Prostate gland (tissue), 2 donors: ENCODE results near the gene MRPS30. TPM values are rescaled to one million over a fixed set of nuclear protein-coding genes. Genes with fewer than 3 reads are reported as not detected.
A peak's percentile ranks its signal among the peaks of the same experiment; 100 is the strongest.
"Not testable (repeated sequence)": the region's sequence is repeated elsewhere in the genome, so short reads cannot be mapped to it uniquely, and the experiment has no call there.

Source experiments
- DNase-seq: peaks from one replicate; pipeline ENCODE4 v3.0.0-alpha.2; 2019; ENCODE audit warnings: low spot score
- H3K27ac ChIP-seq, 2 donors: fragments of 200-600 bp; sonication (generic); 2 replicates each; pipeline ENCODE4 v1.5.1; 2017 to 2019
- H3K27me3 ChIP-seq: fragments of 200-600 bp; sonication (generic); replicated peaks from 2 replicates; pipeline ENCODE4 v1.5.1; 2019; ENCODE audit not compliant: insufficient read depth
- H3K36me3 ChIP-seq, 2 donors: fragments of 200-600 bp; sonication (generic); 1 replicate in 1 of 2; 2 replicates in 1 of 2; pipeline versions ENCODE4 v1.5.1 to v1.8.1; 2017 to 2019
- H3K4me1 ChIP-seq: fragments of 200-600 bp; sonication (generic); replicated peaks from 2 replicates; pipeline ENCODE4 v1.5.1; 2019
- H3K4me3 ChIP-seq, 2 donors: fragments of 200-600 bp; sonication (generic); 2 replicates each; pipeline ENCODE4 v1.5.1; 2017 to 2019
- H3K9me3 ChIP-seq: fragments of 200-600 bp; sonication (generic); 2 replicates; pipeline ENCODE4 v1.5.1; 2017
- POLR2A ChIP-seq: fragments of 450-650 bp; IDR thresholded peaks from one replicate; pipeline ENCODE4 v1.6.1; 2016; ENCODE audit warnings: antibody characterized with exemption, mild to moderate bottlenecking
- POLR2AphosphoS5 ChIP-seq: sonication (generic); formaldehyde crosslinking; IDR thresholded peaks from one replicate; pipeline ENCODE4 v1.6.1; 2017; ENCODE audit warnings: antibody characterized with exemption
- WGBS: methylation state at CpG from one replicate; pipeline ENCODE4 v1.1.5; 2018; 5-methylcytosine and 5-hydroxymethylcytosine counted together
- intact Hi-C: fragments of 100-400 bp; cut with DNase I; formaldehyde crosslinking; loops from one replicate; pipeline ENCODE4 v1.14.2; 2022
- total RNA-seq, 2 donors: library from RNA; depleted of rRNA; stranded (reverse); fragments of >200 nt; gene quantifications; one replicate each; pipeline ENCODE4 v1.1.0, GENCODE V29; 2016
- TF ChIP-seq, protein P1 (sequence below), 4 experiments: fragments of 200-600 bp in 2 of 4; fragments of 450-650 bp in 2 of 4; sonication (generic) in 2 of 4; IDR thresholded peaks; 1 replicate in 3 of 4; 2 replicates in 1 of 4; pipeline ENCODE4 v1.5.1; 2016 to 2019; ENCODE audit warnings: antibody characterized with exemption in 4 of 4, mild to moderate bottlenecking in 2 of 4, moderate library complexity in 2 of 4

Gene MRPS30
- total RNA-seq = 10 to 100 TPM; 77.7 to 78.0 TPM

DNA sequence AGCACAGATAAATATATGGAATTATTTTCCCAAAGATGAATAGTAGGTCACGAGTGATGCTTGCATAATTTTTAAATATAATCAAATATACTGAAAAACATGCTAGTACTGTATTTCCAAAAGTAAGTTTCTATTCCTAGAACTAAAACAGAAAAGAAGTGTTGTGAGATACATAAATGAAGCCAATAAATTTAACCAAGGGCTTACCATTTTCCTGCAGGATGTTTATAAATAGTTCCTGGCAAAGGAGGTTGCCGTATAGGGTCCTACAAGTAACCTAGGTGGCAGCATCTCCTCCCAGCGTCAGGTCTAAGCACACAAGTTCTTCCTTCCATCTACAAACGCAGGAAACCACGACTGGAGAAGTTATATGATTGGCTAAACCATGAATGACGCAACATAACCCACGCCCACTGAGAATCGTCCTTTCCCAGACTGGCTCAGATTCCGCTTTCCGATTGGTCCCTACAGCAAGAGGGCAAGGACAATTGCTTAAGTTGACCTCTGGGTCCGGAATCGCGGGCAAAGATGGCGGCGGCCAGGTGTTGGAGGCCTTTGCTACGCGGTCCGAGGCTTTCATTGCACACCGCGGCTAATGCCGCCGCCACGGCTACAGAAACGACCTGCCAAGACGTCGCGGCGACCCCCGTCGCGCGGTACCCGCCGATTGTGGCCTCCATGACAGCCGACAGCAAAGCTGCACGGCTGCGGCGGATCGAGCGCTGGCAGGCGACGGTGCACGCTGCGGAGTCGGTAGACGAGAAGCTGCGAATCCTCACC, at the start of gene MRPS30:
Gene MRPS30 (plus strand): TSS at position 513 of the 780 bp plus-strand sequence. CDS start 16 bp downstream, at position 529.
- DNase-seq = peak; percentile 97
- H3K4me3 ChIP-seq = peak within 1 kb of the TSS; percentile 77 to 80
- H3K9me3 ChIP-seq = no peaks in the 10 kb centered on the region
- H3K36me3 ChIP-seq = peaks cover 0 to 3% of the 10 kb centered on the region in 2 donors
- intact Hi-C loops = loop anchor here (5.0 kb wide), 1 partner anchor 1496 kb away; the partner anchor contains the start of gene HMGCS1
- no peaks in the 10 kb centered on the region for H3K4me1 ChIP-seq
- H3K27ac ChIP-seq = peak within 1 kb of the TSS; percentile 80 to 81
- WGBS = 1% methylated on average over 47 of the region's 47 CpGs
- TF ChIP-seq POLR2A = peak; percentile 70
- TF ChIP-seq POLR2AphosphoS5 = peak; percentile 95
- TF ChIP-seq, protein P1, sequence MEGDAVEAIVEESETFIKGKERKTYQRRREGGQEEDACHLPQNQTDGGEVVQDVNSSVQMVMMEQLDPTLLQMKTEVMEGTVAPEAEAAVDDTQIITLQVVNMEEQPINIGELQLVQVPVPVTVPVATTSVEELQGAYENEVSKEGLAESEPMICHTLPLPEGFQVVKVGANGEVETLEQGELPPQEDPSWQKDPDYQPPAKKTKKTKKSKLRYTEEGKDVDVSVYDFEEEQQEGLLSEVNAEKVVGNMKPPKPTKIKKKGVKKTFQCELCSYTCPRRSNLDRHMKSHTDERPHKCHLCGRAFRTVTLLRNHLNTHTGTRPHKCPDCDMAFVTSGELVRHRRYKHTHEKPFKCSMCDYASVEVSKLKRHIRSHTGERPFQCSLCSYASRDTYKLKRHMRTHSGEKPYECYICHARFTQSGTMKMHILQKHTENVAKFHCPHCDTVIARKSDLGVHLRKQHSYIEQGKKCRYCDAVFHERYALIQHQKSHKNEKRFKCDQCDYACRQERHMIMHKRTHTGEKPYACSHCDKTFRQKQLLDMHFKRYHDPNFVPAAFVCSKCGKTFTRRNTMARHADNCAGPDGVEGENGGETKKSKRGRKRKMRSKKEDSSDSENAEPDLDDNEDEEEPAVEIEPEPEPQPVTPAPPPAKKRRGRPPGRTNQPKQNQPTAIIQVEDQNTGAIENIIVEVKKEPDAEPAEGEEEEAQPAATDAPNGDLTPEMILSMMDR (IDR thresholded peaks at IDR 0.05) = peak in 3 of 4 experiments; percentile 22 to 43 (median 36)
- no peaks in the 10 kb centered on the region for H3K27me3 ChIP-seq

DNA sequence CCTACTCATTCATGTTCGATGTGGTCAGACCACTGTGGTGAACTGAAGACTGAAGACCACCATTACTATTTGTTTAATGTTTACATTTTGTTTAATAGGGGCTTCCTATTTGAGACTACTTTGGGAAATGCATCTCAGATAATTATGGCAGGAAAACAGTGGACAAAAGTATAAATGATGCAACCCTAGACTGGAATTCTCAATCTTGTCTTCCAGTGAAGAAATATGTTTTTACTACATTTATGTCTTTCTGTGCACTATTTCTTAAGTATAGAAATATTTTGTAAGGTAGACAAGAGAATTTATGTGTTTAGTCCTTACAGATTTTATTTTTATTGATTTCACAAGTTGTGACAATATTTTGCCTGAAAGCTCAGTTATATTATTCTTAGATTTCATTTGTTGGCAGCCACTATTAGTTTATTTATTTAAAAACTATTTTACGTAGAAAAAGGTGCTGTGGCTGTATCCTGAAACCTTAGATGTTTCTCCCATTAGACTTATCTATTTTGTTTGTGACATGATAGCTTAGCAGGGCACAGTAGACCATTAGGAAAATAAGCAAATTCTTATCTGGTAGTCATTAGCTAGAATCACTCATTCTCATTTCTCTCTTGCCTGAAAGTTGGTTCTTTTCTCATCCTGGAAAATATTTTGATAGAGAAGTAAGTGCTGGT, 39.4 kb upstream of the MRPS30 start:
- no peaks in the 10 kb centered on the region for H3K27me3 ChIP-seq
- TF ChIP-seq, protein P1 (IDR thresholded peaks at IDR 0.05) = no peak
- TF ChIP-seq POLR2AphosphoS5 = no peak
- TF ChIP-seq POLR2A = no peak
- intact Hi-C loops = no loop called here
- no peak overlapping the region for H3K27ac ChIP-seq
- H3K4me3 ChIP-seq = no peak overlapping the region
- WGBS = 70% methylated on average over 2 of the region's 2 CpGs
- DNase-seq = no peak
- H3K4me1 ChIP-seq = no peaks in the 10 kb centered on the region
- no peaks in the 10 kb centered on the region for H3K36me3 ChIP-seq
- no peaks in the 10 kb centered on the region for H3K9me3 ChIP-seq

- intact Hi-C loops = loop anchor here (5.0 kb wide), 3 partner anchors 233 to 1138 kb away; no protein-coding TSS in a partner anchor
- 80% methylated on average over 5 of the region's 5 CpGs for whole genome bisulfite sequencing
- Histone ChIP-seq H3K4me1 (no peaks in the 10 kb centered on the region), H3K9me3 (no peaks in the 10 kb centered on the region), H3K4me3 (no peak overlapping the region), H3K27me3 (no peaks in the 10 kb centered on the region), H3K36me3 (no peaks in the 10 kb centered on the region), H3K27ac (no peak overlapping the region)
- DNase-seq = no peak
- TF ChIP-seq, protein P1 (IDR thresholded peaks at IDR 0.05) = no peak
- no peak for TF ChIP-seq POLR2AphosphoS5
Measured at GRCh38 chr5:44769877-44770209, 38.9 kb upstream of the MRPS30 start.

GRCh38 chr5:44770780-44771717, 37.7 kb upstream of the MRPS30 start:
- Histone ChIP-seq H3K27me3 (no peaks in the 10 kb centered on the region), H3K4me3 (no peak overlapping the region), H3K27ac (no peak overlapping the region), H3K36me3 (no peaks in the 10 kb centered on the region), H3K4me1 (no peaks in the 10 kb centered on the region), H3K9me3 (no peaks in the 10 kb centered on the region)
- DNase-seq = no peak
- 64% methylated on average over 6 of the region's 6 CpGs for WGBS
- TF ChIP-seq, protein P1 (IDR thresholded peaks at IDR 0.05) = no peak
- TF ChIP-seq POLR2AphosphoS5 (no peak), POLR2A (no peak)
- intact Hi-C loops = loop anchor here (5.0 kb wide), 3 partner anchors 234 to 1139 kb away; no protein-coding TSS in a partner anchor

DNA sequence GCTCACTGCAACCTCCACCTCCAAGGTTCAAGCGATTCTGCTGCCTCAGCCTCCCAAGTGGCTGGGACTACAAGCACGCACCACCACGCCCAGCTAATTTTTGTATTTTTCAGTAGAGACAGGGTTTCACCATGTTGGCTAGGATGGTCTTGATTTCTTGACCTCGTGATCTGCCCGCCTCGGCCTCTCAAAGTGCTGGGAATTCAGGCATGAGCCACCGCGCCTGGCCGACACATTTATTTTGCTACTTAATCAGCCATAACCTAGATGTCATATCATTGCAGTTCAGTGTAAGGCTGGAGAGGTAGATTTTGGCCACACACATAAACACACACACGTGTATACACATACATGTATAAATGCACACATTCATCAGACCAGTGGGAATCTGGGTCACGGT, 36.4 kb upstream of the MRPS30 start:
- not testable (repeated sequence) for H3K36me3 ChIP-seq, H3K9me3 ChIP-seq, H3K4me3 ChIP-seq, H3K4me1 ChIP-seq, DNase-seq, H3K27me3 ChIP-seq, H3K27ac ChIP-seq
- WGBS = 94% methylated on average over 11 of the region's 11 CpGs
- intact Hi-C loops = loop anchor here (5.0 kb wide), 3 partner anchors 235 to 1140 kb away; no protein-coding TSS in a partner anchor
